Gastroesophageal sphincter (tissue), 3 donors: ENCODE results near the gene NUP160.

Source experiments
- POLR2A ChIP-seq, 2 donors: fragments of 450-650 bp; IDR thresholded peaks; one replicate each; pipeline ENCODE4 v1.6.1; 2017; ENCODE audit warnings: antibody characterized with exemption in 2 of 2, mild to moderate bottlenecking in 2 of 2, moderate library complexity in 1 of 2
- TF ChIP-seq, protein P1 (sequence below), 4 experiments: fragments of 200-600 bp in 2 of 4; fragments of 450-650 bp in 2 of 4; sonication (generic) in 1 of 4; IDR thresholded peaks; one replicate each; pipeline ENCODE4 v1.5.1; 2017 to 2019; ENCODE audit warnings: antibody characterized with exemption in 4 of 4, mild to moderate bottlenecking in 2 of 4, moderate library complexity in 2 of 4

DNA sequence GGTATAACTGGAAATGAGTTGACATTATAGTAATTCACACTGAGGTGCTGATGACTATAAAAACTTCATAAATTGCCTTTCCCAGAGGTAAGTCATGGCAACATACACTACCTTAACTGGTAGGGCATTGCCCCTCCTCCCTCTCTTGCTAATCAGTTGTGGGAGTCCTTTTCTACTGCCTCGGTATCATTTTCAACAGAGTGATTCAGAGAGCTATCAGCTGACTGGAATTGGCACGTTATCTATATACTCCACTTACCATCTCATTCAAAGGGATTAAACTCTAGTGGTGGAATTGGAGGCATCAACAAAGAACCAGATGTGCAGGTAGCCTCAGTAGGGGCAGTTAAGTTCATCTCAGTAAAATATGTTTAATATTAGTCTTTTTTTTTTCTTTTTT, 8.0 kb upstream of the NUP160 start:
- no peak for TF ChIP-seq POLR2A (IDR thresholded peaks at IDR 0.05)
- TF ChIP-seq, protein P1, sequence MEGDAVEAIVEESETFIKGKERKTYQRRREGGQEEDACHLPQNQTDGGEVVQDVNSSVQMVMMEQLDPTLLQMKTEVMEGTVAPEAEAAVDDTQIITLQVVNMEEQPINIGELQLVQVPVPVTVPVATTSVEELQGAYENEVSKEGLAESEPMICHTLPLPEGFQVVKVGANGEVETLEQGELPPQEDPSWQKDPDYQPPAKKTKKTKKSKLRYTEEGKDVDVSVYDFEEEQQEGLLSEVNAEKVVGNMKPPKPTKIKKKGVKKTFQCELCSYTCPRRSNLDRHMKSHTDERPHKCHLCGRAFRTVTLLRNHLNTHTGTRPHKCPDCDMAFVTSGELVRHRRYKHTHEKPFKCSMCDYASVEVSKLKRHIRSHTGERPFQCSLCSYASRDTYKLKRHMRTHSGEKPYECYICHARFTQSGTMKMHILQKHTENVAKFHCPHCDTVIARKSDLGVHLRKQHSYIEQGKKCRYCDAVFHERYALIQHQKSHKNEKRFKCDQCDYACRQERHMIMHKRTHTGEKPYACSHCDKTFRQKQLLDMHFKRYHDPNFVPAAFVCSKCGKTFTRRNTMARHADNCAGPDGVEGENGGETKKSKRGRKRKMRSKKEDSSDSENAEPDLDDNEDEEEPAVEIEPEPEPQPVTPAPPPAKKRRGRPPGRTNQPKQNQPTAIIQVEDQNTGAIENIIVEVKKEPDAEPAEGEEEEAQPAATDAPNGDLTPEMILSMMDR (IDR thresholded peaks at IDR 0.05): no peak
